GM19099 (cell line): Measurements from ENCODE around the gene SCAMP2.

ENCODE experiments used
- POLR2A ChIP-seq: IDR thresholded peaks from 3 replicates; pipeline ENCODE4 v1.6.1; 2011; ENCODE audit warnings: low read depth; ENCODE audit not compliant: insufficient read length; ENCODE audit errors: extremely low read depth

The SCAMP2 gene

GRCh38 chr15:74802290-74802689 lies 70.9 kb downstream of the SCAMP2 start:
- no peak for TF ChIP-seq POLR2A

DNA sequence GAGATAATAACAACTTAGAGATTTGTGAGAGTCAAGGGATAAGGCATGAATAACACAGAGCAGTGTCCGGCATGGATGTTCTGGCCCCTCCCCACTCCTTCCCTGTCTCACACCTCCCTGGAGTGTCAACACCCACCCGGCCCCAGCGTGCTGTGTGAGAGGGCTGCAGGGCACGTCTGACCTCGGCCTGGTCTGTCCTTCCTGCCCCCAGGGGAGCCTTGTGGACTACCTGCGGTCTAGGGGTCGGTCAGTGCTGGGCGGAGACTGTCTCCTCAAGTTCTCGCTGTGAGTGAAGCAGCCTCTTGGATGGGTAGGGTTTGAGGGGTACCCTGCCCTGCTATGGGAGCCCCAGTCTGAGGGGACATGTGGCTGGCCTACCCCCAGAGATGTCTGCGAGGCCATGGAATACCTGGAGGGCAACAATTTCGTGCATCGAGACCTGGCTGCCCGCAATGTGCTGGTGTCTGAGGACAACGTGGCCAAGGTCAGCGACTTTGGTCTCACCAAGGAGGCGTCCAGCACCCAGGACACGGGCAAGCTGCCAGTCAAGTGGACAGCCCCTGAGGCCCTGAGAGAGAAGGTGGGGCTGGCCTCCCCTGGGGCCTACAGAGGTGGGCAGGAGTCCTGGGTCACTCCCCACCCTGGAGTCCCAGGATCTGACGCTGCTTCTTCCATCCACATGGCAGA lies 71.7 kb downstream of the SCAMP2 start:
- TF ChIP-seq POLR2A = peak; percentile 22

DNA sequence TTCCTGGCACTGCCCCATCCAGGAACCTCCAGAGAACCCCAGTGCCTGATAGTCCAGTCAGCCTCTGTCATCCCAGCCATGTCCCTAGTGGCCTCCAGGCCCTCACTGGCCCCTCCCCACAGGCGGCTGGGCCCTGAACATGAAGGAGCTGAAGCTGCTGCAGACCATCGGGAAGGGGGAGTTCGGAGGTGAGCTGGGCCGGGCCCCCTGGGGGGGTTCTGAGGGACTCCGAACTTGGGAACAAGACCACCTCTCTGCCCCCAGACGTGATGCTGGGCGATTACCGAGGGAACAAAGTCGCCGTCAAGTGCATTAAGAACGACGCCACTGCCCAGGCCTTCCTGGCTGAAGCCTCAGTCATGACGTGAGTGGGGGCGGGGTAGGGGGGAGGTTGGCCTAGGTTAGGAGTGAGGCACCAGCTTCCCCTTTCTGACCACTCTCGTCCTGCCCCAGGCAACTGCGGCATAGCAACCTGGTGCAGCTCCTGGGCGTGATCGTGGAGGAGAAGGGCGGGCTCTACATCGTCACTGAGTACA lies 72.5 kb downstream of the SCAMP2 start:
- TF ChIP-seq POLR2A = no peak

- peak; percentile 25 for TF ChIP-seq POLR2A
Measured at GRCh38 chr15:74799856-74800558, 73.2 kb downstream of the SCAMP2 start.

DNA sequence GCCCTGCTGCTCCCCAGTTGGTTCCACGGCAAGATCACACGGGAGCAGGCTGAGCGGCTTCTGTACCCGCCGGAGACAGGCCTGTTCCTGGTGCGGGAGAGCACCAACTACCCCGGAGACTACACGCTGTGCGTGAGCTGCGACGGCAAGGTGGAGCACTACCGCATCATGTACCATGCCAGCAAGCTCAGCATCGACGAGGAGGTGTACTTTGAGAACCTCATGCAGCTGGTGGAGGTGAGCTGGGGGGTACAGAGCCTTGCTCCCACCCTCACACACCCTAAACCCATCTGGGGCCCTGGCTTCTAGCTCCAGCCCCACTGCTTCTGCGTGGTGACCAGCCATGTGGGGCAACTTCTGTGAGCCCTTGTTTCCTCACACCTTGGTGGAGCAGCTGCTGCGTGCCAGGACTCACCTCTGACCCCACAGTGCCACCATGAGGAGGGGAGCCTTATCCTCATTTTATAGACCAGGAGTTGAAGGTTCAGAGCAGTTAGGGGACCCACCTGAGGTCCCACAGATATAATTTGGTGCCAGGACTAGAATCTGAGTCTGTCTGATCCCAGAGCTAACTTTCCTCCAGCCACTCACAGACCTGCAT lies 73.8 kb downstream of the SCAMP2 start:
- TF ChIP-seq POLR2A = no peak

DNA sequence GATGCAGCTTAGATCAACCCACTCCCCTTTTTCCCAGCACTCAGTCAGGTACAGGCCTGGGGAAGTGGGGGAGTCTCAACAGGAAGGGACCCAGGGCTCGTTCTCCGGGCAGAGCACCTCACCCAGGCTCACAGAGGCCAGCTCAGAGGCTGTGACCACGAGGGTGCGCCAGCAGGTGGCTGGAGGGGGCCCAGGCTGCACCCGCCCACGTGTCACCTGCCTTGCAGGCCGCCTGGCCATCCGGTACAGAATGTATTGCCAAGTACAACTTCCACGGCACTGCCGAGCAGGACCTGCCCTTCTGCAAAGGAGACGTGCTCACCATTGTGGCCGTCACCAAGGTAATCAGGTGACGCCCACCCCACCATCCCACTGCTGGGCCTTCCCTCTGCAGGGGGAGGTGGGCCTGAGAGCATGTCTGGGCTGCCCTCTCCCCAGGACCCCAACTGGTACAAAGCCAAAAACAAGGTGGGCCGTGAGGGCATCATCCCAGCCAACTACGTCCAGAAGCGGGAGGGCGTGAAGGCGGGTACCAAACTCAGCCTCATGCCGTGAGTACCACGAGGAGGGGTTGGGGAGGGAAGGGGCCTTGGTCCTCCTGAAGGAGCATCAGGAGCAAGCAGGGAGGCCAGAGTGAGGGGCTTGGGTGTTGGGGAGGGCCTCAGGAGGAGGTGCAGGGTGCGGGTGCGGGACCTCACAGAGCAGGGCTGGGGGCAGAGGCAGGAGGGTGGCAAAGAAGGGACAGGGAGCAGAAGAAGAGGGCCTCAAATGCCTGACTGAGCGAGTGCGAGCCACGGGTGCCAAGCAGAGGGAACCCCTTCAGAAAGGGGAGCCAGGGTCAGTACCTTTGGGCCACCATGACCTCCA lies 74.5 kb downstream of the SCAMP2 start:
- no peak for TF ChIP-seq POLR2A

DNA sequence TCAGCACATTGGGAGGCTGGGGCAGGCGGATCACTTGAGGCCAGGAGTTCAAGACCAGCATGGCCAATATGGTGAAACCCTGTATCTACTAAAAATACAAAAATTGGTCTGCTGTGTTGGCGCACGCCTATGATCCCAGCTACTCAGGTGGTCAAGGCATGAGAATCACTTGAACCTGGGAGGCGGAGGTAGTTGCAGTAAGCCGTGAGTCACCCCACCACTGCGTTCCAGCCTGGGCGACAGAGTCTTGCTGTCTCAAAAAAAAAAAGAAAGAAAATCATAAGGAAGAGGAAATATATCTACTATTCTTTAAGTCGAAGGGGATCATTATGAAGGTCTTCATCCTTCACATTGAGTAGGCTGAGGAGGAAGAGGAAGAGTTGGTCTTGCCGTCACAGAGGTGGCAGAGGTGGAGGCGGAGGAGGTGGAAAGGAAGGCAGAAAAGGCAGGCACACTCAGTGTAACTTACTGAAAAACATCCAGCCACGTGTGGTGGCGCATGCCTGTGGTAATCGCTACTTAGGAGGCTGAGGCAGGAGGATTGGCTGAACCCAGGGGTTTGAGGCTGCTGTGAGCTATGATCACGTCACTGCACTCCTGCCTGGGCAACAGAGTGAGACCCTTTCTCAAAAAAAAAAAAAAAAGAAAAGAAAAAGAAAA lies 77.1 kb downstream of the SCAMP2 start:
- TF ChIP-seq POLR2A = no peak

DNA sequence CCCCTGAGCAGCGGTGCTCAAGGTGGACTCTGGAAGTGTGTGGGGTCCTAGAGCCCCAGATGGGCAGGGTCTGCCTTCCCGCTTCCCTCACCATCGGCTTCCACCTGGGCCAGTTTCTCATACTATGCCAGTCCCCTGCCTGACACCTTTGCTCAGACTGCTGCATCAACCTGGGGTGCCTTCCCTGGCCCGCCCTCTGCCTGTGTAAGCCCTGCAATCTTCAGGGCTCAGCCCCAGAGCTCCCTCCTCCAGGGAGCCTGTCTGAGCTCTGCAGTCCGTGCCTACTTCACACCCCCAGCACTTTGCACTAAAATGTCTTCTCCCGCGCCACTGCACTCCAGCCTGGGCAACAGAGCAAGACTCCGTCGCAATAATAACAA lies 78.2 kb downstream of the SCAMP2 start:
- TF ChIP-seq POLR2A = no peak

DNA sequence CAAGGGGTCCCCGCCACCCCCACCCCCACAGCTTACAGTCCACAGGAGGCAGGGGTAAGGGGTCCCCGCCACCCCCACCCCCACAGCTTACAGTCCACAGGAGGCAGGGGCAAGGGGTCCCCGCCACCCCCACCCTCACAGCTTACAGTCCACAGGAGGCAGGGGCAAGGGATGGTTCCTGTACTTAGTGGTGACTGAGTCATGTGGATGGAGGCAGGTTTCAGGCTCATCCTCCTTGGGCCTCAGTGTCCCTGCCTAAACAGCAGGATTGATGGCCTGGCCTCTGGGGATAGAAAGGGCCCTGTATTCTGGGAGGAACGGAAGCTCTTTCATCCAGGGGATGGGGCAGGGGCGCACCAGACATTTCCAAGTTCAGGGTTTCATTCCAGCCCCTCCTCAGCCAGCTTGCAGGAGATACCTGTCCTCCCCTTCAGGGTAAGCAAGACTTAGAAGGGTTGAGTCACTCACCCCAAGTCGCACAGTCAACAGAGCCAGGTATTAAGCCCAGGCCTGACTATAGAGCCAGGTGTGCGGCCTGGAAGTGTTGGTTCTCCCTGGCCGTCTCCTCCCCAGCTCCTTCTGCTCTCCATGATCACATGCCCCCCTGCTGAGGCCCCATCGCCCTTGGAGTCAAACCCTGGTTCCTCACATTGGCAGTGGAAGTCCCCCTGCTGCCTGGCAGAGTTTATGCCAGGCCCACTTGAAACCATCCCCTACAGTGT lies 78.8 kb downstream of the SCAMP2 start:
- no peak for TF ChIP-seq POLR2A
